ENCODE measurements around the gene TSC22D2.
"Not testable (repeated sequence)": the region's sequence is repeated elsewhere in the genome, so short reads cannot be mapped to it uniquely, and the experiment has no call there.

The TSC22D2 gene

DNA sequence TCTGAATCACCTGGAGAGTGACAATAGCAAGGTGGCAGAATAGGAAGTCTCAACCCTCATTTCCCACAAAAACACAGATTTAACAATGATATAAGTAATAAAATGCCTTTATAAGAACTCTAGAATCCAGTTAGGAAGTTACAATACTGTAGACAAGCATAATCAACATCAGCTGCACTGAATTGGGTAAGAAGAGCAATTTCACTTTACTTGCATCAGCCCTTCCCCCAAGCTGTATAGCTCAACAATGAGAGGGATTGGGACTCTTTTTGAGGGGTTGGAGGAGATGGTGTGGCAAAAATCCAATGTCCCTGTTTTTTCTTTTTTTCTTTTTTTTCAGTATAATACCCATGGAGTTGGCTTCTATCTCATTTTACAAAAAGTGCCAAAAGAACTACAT lies 75.1 kb downstream of the TSC22D2 start:
- FAIRE-seq (no peak), DNase-seq (ENCODE audit: low spot score) (no peak)

DNA sequence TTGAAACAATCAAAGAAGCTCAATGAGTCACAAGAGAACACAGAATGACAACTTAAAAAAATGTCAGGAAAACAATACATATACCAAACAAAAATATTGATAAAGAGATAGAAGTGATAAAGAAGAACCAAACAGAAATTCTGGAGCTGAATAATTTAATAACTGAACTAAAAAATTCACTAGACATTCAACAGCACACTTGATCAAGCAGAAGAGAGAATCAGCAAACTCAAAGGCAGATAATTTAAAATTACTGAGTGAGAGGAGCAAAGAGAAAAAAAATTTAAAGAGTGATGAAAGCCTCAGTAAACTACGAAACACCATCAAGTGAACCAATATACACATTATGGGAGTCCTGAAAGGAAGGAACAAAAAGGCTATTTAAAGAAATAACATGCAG lies 76.3 kb downstream of the TSC22D2 start:
- DNase-seq (ENCODE audit: low spot score): no peak
- no peak for FAIRE-seq

DNA sequence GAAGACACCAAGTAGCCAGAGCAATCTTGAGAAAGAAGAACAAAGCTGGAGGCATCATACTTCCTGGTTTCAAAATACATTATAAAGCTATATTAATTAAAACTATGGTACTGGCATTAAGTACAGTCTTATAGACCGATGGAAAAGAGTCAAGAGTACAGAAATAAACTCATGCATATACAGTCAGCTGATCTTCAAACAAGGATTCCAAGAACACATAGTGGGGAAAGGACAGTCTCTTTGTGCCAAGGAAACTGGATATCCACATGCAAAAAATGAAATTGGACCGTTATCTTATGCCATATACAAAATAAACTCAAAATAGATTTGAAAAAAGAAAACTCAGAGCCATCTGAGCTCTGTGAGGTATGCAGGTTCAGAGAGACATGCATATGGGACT lies 80.8 kb downstream of the TSC22D2 start:
- DNase-seq (ENCODE audit: low spot score): no peak
- FAIRE-seq: no peak

DNA sequence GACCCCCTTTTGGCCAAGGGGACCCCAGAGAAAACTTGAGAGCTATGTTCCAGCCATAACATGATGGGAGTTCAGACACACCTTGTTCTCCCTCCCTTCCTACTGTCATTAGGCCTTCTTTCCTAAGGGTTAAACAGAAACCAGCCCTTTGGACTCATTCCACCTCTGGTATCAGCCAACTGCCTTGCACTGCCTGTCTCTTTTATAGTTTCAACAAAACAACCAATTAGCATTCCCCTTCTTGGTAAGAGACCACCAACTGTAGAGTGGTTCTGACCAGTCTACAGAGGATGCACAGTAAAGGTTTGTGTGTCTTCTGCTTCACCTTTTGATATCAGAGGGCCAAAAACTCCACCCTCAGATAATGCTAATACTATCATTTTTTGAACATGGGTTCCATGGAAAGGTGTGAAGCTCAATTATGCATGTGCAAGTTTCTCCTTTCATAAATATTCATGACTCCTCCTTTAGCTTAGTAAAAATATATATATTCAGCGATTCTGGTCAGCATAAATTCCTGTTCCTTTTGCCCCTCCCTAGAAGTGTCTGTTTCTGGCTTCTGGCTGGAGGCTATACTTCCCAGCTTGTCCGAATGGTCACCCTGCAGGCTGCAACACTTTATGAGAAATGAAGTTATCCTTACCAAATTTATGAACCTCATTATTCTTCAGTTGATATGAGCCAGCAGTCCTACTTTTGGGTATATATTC lies 82.3 kb downstream of the TSC22D2 start:
- FAIRE-seq: no peak
- no peak for DNase-seq (ENCODE audit: low spot score)

DNA sequence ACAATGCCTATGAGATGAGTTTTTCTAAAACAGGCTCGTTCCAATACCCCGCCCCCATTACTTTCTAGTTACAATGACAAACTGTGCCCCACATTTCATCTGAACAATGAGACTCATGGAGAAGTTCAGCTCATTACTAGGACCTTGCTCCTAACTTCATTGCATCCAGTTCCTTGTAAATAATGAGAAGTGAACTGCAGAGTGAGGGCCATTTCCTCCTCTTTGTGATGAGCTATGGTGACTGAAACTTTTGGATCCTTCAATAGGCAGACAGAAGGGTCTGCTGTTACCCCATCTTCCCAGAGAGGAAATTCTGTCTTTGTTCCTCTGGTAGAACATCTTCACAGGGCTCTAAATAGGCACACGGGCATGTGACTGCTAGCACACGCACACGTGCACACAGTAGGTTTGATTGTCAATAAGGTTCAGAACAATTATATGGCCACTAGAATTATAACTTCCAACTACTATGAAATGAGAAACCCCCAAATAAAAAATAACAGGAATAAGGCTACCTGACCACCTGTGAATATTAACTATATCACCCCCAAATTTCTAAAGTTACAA lies 86.4 kb downstream of the TSC22D2 start:
- FAIRE-seq (no peak), DNase-seq (ENCODE audit: low spot score) (no peak)

DNA sequence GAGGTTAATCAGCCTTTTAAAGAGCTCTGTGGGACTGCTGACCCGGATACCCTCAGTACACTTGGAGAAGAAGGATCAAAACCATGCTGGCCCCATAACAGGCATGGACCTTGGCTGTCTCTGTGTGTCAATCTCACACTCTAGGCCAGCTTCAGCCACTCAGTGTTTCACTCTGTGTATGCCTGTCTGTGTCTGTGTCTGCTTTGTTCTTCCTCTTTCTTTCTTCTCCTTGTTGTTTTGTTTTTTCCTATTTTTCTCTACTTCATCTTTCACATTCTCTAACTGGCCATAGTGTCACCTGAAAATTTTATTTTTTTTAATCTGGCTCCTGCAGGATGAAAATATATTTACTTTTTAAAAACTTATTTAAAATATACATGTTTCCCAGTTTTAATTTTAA lies 87.1 kb downstream of the TSC22D2 start:
- FAIRE-seq: no peak

DNA sequence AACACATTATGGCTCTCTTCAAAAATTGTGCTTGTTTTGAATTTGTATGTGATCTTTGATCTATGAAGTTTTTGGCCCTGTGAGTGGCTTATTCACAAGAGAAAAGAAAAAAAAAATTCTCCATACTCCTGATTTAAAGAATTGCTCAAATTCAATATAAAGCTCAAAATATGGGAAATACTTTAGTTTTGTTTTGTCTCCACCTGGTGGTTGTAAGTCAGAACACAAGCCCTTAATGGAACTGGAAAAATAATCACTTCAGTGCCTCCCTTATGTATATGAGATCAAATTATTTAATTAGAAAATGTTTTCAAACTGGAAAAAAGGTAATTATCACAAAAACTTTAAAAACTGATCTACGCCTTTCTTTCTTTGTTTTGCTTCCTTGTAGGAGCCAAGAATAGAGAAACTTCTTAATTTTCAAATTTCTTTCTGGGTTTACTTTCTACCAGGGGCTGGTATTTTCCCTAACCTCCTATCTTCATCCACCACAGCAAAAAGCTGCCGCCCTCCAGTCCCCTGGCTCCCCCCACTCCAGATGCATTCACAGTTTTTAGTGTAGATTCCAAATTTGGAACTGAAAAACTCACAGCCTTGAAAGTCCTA lies 87.6 kb downstream of the TSC22D2 start:
- peak; percentile 34 for DNase-seq (ENCODE audit: low spot score)
- peak; percentile 84 for FAIRE-seq

More for the DNA sequence above, 87.1 kb downstream of the TSC22D2 start:
- no peak for DNase-seq (ENCODE audit: low spot score)

DNA sequence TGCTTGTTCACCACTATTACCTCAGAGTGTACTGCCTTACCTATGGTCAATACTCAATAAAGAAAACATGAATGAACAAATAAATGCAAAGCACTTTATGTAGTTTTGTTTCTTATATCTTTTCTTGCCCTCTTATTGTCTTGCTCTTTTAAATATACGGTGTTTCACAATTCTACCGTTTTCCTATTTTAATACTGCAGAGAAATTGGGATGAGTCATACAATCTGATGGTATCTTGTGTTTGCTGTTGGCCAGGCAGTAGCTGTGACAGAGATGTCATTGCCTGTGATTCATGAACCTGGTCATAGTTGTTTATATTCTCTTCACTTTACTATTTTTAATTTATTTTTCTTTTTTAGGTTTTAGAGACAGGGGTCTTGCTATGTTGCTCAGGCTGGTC lies 89.9 kb downstream of the TSC22D2 start:
- DNase-seq (ENCODE audit: low spot score): peak; percentile 76
- peak; percentile 81 for FAIRE-seq

DNA sequence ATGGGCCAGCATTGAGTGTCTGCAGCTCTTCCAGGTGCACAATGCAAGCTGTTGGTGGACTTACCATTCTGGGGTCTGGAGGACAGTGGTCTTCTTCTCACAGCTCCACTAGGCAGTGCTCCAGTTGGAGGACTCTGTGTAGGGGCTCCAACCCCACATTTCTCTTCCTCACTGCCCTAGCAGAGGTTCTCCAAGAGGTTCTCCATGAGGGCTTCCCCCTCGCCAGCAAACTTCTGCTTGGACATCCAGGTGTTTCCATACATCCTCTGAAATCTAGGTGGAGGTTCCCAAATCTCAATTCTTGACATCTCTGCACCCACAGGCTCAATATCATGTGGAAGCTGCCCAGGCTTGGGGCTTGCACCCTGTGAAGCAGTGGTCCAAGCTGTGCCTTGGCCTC lies 92.9 kb downstream of the TSC22D2 start:
- not testable (repeated sequence) for FAIRE-seq

DNA sequence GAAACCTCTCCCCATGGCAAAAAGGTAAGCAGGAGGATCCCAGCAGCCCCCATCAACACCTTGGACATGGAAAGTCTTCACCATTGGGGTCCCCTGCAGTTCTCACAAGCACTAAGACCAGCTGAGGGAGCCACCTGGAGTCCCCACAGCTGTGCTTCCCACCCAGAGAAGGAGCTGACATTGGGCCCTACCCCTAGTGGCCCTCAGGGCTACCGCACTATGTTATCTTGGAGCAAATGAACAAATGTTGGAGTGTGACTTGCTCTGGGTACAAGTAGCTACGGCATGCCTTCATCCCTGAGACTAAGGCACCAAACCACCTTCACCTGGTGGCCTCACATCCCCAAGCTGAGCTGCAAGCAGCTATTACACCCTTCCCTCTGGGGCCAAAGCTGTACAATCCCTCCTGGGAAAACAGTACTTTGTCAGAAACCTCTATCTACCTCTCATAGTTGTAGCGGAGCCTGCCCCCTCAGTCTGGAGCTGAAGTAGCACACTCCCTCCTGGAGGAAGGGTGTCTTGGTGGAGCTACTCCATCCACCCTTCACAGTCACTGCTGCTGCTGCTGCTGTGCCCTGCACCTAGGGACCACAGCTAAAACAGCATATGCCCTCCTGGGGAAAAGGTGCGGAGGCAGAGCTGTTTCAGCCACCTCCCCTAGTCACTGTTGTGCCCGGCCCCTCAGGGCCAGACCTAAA lies 95.5 kb downstream of the TSC22D2 start:
- FAIRE-seq: no peak

More for the DNA sequence above, 92.9 kb downstream of the TSC22D2 start:
- not testable (repeated sequence) for DNase-seq (ENCODE audit: low spot score)

DNA sequence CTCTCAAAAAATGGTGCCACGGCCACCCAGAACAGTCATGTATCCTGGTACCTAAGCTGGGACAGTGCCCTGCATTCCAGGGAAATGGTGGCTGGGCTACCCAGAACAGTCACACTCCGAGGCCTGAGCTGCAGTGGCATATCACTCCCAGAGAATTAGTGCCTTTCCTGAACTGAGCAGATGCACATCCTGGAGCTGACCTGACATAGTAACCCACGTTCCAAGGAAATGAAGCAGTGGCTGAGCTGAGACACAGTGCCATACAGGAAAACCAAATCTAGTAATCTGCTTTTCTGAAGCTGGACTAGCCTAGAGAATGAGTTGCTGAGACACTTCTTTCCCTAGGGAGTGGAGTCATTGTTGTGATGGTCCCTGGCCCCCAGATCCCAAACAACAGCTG lies 96.4 kb downstream of the TSC22D2 start:
- no peak for FAIRE-seq
- no peak for DNase-seq (ENCODE audit: low spot score)

More for the DNA sequence above, 95.5 kb downstream of the TSC22D2 start:
- no peak for DNase-seq (ENCODE audit: low spot score)

DNA sequence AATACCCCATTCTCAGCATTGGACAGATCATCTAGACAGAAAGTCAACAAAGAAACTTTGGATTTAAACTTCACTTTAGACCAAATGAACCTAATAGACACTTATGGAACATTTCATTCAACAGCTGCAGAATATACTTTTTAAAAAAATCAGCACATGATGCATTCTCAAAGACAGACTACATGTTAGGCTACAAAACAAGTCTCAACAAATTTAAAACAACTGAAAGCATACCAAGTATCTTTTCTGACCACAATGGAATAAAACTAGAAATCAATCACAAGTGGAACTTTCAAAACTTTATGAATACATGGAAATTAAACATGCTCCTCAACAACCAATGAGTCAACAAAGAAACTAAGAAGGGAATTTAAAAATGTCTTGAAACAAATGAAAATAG lies 100.3 kb downstream of the TSC22D2 start:
- FAIRE-seq: no peak
- DNase-seq (ENCODE audit: low spot score): no peak

DNA sequence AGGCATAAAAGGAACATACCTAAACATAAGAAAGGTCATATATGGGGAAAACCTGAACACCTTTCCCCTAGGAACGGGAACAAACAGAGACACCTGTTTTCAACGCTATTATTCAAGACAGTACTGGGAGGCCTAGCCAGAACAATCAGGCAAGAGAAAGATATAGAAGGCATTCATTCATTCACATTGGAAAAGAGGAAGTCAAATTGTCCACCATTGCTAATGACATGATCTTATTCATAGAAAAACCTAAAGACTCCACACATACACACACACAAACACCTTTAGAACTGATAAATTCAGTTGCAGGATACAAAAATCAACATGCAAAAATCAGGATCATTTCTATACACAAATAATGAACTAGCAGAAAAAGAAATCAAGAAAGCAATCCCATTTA lies 101.7 kb downstream of the TSC22D2 start:
- FAIRE-seq: no peak
- no peak for DNase-seq (ENCODE audit: low spot score)

DNA sequence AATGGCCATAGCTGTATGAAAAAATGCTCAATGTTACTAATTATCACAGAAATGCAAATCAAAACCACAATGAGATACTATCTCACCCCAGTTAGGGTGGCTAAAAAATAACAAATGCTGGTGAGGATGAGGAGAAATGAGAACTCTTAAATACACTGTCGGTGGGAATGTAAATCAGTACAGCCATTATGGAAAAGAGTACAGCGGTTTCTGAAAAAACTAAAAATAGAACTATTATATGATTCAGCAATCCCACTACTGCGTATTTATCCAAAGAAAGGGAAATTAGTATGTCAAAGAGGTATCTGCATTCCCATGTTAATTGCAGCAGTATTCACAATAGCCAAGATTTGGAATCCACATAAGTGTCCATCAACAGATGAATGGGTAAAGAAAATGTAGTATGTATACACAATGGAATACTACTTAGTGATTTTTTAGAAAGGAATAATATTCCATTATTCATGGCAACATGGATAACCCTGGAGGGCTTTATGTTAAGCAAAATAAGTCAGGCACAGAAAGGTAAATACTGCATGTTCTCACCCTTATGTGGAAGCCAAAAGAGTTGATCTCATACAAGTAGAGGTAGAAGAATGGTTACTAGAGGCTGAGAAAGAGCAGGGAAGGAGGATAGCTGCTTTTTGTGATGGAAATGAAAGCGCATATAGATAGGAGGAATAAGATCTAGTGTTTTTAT lies 103.2 kb downstream of the TSC22D2 start:
- DNase-seq (ENCODE audit: low spot score) (no peak), FAIRE-seq (no peak)

DNA sequence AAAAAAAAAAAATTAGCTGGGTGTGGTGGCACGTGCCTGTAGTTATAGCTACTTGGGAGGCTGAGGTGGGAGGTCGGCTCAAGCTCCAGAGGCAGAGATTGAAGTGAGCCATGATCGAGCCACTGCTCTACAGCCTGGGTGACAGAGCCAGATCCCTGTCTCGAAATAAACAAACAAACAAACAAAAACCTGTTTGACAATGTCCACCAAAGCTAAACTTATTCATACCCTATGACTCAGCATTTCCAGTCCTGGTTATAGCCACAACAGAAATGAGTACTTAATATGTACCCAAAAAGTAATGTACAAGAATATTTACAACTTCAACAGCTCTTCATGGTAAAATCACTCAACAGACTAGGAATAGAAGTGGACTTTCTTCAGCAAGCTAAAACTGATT lies 107.1 kb downstream of the TSC22D2 start:
- FAIRE-seq (no peak), DNase-seq (ENCODE audit: low spot score) (no peak)
